SK-N-MC (cell line): ENCODE measurements around the gene PFN4.

Experiments used
- EZH2 ChIP-seq: fragments of 200-600 bp; sonication (generic); IDR thresholded peaks from one replicate; pipeline ENCODE4 v1.6.1; 2017; ENCODE audit warnings: antibody characterized with exemption
- POLR2AphosphoS5 ChIP-seq: IDR thresholded peaks from 2 replicates; pipeline ENCODE4 v1.6.1; 2012; ENCODE audit warnings: mild to moderate bottlenecking, low read depth, low read length, borderline replicate concordance

GRCh38 chr2:24077879-24078278, 45.3 kb downstream of the PFN4 start:
- TF ChIP-seq EZH2, result no peak
- TF ChIP-seq POLR2AphosphoS5, result no peak
